Karpas-422 (cell line): ENCODE data around the gene SLC22A1. TPM values are rescaled to one million over a fixed set of nuclear protein-coding genes. Genes with fewer than 3 reads are reported as not detected.
"Not testable (repeated sequence)": the region's sequence is repeated elsewhere in the genome, so short reads cannot be mapped to it uniquely, and the experiment has no call there.

Source experiments
- DNase-seq: peaks from one replicate; pipeline ENCODE4 v3.0.0-alpha.2; 2015
- H2AFZ ChIP-seq: fragments of 200-600 bp; sonication (generic); 2 replicates; pipeline ENCODE4 v1.6.1; 2014; ENCODE audit warnings: antibody characterized with exemption, low read length, mixed read lengths
- H3K27ac ChIP-seq: fragments of 200-600 bp; sonication (generic); 2 replicates; pipeline ENCODE4 v1.5.1; 2014; ENCODE audit warnings: mild to moderate bottlenecking, low read length, moderate library complexity
- H3K27me3 ChIP-seq: fragments of 200-600 bp; sonication (generic); 2 replicates; pipeline ENCODE4 v1.6.1; 2014; ENCODE audit warnings: low read length, mixed read lengths
- H3K36me3 ChIP-seq: fragments of 200-600 bp; sonication (generic); 2 replicates; pipeline ENCODE4 v1.6.1; 2014; ENCODE audit warnings: low read length, mixed read lengths; ENCODE audit not compliant: insufficient read depth
- H3K4me1 ChIP-seq: fragments of 200-600 bp; sonication (generic); 2 replicates; pipeline ENCODE4 v1.6.1; 2014; ENCODE audit warnings: mild to moderate bottlenecking, low read length, mixed read lengths
- H3K4me2 ChIP-seq: fragments of 200-600 bp; sonication (generic); 2 replicates; pipeline ENCODE4 v1.6.1; 2014; ENCODE audit warnings: low read length, low read depth, mild to moderate bottlenecking; ENCODE audit not compliant: poor library complexity, severe bottlenecking
- H3K4me3 ChIP-seq: fragments of 200-600 bp; sonication (generic); 2 replicates; pipeline ENCODE4 v1.5.1; 2014; ENCODE audit warnings: mild to moderate bottlenecking, antibody characterized with exemption, low read length, mixed read lengths
- H3K79me2 ChIP-seq: fragments of 200-600 bp; sonication (generic); 2 replicates; pipeline ENCODE4 v1.6.1; 2014; ENCODE audit warnings: mild to moderate bottlenecking, low read length, mixed read lengths
- H3K9ac ChIP-seq: fragments of 200-600 bp; sonication (generic); 2 replicates; pipeline ENCODE4 v1.6.0; 2014; ENCODE audit warnings: low read length
- H3K9me2 ChIP-seq: fragments of 200-600 bp; sonication (generic), shearing (Covaris generic); replicated peaks from 2 replicates; pipeline ENCODE4 v1.6.0; 2014; ENCODE audit warnings: mild to moderate bottlenecking, low read length, moderate library complexity; ENCODE audit not compliant: insufficient read depth
- H3K9me3 ChIP-seq: fragments of 300-700, 200-600 bp; sonication (generic); 2 replicates; pipeline ENCODE4 v1.6.1; 2014; ENCODE audit warnings: low read length, mixed read lengths
- H4K20me1 ChIP-seq: fragments of 200-600 bp; sonication (generic); 2 replicates; pipeline ENCODE4 v1.6.1; 2014; ENCODE audit warnings: mild to moderate bottlenecking, antibody characterized with exemption, low read length, low read depth; ENCODE audit not compliant: insufficient read depth
- total RNA-seq: library from RNA; depleted of rRNA; stranded (reverse); fragments of >200 nt; shearing (Covaris generic); gene quantifications from 2 replicates; pipeline ENCODE4 v1.2.3, GENCODE V29; 2014; ENCODE audit warnings: low replicate concordance

Gene SLC22A1
- total RNA-seq, 1 experiment from 2014 or later, result 0.78 TPM

DNA sequence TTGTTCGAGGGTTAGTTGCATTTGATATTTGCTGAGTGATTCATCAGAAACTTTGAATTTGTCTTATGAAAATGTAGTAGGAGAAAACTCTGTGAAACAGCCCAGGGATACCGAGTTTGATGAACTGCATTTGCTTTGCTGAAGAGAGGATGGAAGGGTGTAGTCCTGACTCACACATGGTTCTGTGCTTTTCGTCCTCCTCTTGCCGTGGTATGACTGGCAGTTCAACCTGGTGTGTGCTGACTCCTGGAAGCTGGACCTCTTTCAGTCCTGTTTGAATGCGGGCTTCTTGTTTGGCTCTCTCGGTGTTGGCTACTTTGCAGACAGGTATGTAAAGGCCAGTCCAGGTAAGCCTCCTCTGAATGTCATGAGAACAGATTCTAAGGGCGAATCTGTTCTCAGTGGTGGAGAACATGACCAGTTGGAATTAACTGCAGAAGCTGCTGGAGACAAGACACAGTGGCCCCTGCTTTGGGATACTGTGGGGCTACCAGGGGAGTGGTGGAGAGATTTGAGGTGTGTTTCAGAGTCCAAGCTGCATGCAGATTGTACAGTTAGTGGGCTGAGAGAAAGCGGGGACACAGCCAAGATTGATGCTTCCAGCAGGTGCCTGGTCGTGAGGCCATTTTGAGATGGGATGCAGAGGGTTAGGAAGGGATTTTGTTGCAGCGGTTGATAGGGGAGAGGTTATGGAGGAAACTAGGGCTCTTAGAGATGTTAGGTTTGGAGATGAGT, 8.4 kb downstream of the SLC22A1 start:
- no peaks in the 10 kb centered on the region for H3K9me2 ChIP-seq
- H3K4me3 ChIP-seq, result no peak overlapping the region
- H3K9ac ChIP-seq, result no peak overlapping the region
- H3K9me3 ChIP-seq, result no peaks in the 10 kb centered on the region
- H3K27ac ChIP-seq, result no peak overlapping the region
- H4K20me1 ChIP-seq, result no peaks in the 10 kb centered on the region
- H3K27me3 ChIP-seq, result no peaks in the 10 kb centered on the region
- H3K36me3 ChIP-seq, result no peaks in the 10 kb centered on the region
- no peak overlapping the region for H3K4me2 ChIP-seq
- no peak overlapping the region for H2AFZ ChIP-seq
- no peaks in the 10 kb centered on the region for H3K4me1 ChIP-seq
- no peaks in the 10 kb centered on the region for H3K79me2 ChIP-seq
- no peak for DNase-seq

DNA sequence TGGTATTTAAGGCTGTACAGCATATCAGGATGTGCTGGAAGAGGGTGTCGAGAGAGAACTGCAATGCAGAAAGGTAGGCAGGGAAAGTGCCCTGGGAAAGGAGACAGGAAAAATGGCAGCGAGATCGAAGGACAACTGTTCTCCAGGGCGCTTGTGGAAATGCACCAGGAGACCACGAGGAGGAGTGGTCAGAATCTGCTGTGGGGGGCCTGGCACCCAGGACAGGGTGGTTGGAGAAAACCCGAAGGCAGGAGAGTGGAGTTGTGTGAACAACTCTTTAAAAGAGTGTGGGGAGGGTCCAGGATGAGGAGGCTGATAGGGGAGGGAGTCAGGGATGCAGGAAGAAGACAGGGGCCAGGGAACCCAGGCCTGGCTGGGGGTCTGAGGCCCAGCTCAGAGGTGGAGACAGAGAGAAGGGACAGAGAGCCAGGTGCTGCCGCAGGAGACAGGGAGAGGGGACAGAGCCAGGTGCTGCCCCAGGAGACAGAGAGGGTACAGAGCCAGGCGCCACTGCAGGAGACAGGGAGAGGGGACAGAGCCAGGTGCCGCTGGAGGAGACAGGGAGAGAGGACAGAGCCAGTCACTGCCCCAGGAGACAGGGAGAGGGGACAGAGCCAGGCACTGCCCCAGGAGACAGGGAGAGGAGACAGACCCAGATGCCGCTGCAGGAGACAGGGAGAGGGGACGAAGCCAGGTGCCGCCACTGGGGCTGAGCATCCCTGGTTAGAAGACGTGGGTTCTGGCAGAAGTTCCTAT, 9.3 kb downstream of the SLC22A1 start:
- Histone ChIP-seq H3K4me2 (no peak overlapping the region), H3K27ac (no peak overlapping the region), H3K4me3 (no peak overlapping the region), H3K9me3 (no peaks in the 10 kb centered on the region), H3K9ac (no peak overlapping the region), H3K4me1 (no peaks in the 10 kb centered on the region), H3K27me3 (no peaks in the 10 kb centered on the region), H3K79me2 (no peaks in the 10 kb centered on the region), H2AFZ (no peak overlapping the region), H3K36me3 (no peaks in the 10 kb centered on the region), H3K9me2 (no peaks in the 10 kb centered on the region), H4K20me1 (no peaks in the 10 kb centered on the region)
- no peak for DNase-seq

DNA sequence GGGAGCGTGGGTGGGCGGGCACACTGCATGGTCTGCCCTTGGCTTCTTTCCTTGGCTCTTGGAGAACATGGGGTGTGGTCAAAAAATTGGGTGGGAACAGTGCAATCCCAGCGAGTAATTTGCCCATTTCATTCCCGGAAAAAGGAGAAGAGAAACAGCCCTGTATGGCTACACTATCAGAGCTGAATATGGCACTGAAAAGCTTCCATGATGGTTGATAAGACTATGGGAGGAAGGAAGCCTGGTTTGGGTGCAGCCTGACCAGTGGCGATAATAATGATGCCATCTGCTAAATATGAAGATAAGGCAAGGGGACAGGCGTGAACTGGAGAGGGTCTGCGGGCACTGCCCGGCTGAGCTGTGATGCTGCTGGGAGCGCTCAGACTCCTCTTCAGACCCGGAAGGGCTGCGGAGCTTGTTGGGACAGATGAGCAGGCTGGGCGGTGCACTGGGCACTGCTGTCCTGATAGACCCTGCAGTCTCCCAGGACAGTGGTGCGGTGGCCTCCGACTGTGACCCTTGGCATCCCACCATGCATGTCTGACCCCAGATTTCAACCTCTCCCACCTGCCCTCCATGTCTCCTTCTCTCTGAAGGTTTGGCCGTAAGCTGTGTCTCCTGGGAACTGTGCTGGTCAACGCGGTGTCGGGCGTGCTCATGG, 10.2 kb downstream of the SLC22A1 start:
- Histone ChIP-seq H3K4me2 (no peak overlapping the region), H2AFZ (no peak overlapping the region), H3K27ac (no peak overlapping the region), H3K36me3 (no peaks in the 10 kb centered on the region), H3K9ac (no peak overlapping the region), H3K4me1 (no peaks in the 10 kb centered on the region), H3K4me3 (no peak overlapping the region), H3K79me2 (no peaks in the 10 kb centered on the region), H3K27me3 (no peaks in the 10 kb centered on the region), H4K20me1 (no peaks in the 10 kb centered on the region), H3K9me3 (no peaks in the 10 kb centered on the region), H3K9me2 (no peaks in the 10 kb centered on the region)
- DNase-seq, result no peak

DNA sequence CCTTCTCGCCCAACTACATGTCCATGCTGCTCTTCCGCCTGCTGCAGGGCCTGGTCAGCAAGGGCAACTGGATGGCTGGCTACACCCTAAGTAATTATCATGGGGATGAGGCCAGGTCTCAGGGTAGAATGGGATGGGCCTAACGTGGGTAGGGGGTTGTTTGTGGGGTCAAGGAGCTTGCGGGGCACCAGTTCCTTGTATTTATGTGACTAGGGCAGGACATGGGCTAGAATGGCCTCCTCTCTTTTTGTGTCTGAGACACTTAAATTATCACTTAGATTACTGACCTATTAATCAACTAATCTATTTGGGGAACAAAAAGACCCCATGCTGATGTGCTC, 10.7 kb downstream of the SLC22A1 start:
- H3K4me3 ChIP-seq, result no peak overlapping the region
- H3K79me2 ChIP-seq, result no peaks in the 10 kb centered on the region
- H3K9ac ChIP-seq, result no peak overlapping the region
- H3K9me2 ChIP-seq, result no peaks in the 10 kb centered on the region
- no peak for DNase-seq
- H3K27me3 ChIP-seq, result no peaks in the 10 kb centered on the region
- no peak overlapping the region for H3K4me2 ChIP-seq
- no peaks in the 10 kb centered on the region for H3K36me3 ChIP-seq
- H3K4me1 ChIP-seq, result no peaks in the 10 kb centered on the region
- no peaks in the 10 kb centered on the region for H3K9me3 ChIP-seq
- H2AFZ ChIP-seq, result no peak overlapping the region
- H4K20me1 ChIP-seq, result no peaks in the 10 kb centered on the region
- H3K27ac ChIP-seq, result no peak overlapping the region

DNA sequence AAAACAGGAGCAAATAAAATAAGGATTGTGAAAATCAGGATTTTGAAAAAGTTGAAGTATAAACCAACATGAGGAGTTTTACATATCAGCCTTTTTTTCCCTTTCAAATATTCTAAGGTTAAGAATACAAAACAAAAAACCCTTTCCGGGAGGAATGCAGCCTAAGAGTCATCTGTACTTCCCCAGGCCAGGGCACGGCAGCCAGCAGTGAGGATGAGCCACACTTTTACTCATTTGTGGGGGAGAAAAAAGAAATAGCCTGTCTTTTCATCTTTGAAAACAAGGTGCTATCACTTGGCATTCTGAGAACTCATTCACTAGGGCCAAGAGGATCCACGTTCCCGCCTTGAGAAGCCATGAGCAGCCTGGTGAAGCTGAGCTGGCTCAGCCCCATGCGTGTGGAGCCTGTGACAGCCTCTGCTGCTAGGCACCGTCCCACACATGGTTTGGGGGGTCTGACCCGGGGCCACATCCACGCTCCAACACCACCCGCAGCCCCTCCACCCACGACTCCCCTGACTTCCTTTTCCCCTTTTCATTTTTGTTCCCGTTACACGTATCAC, 11.2 kb downstream of the SLC22A1 start:
- no peak for DNase-seq
- no peak overlapping the region for H3K4me2 ChIP-seq
- H4K20me1 ChIP-seq, result no peaks in the 10 kb centered on the region
- H3K27ac ChIP-seq, result no peak overlapping the region
- H3K4me1 ChIP-seq, result no peaks in the 10 kb centered on the region
- no peaks in the 10 kb centered on the region for H3K9me2 ChIP-seq
- H3K36me3 ChIP-seq, result no peaks in the 10 kb centered on the region
- H3K9ac ChIP-seq, result no peak overlapping the region
- no peak overlapping the region for H3K4me3 ChIP-seq
- H3K79me2 ChIP-seq, result no peaks in the 10 kb centered on the region
- H3K9me3 ChIP-seq, result no peaks in the 10 kb centered on the region
- no peaks in the 10 kb centered on the region for H3K27me3 ChIP-seq
- H2AFZ ChIP-seq, result no peak overlapping the region

DNA sequence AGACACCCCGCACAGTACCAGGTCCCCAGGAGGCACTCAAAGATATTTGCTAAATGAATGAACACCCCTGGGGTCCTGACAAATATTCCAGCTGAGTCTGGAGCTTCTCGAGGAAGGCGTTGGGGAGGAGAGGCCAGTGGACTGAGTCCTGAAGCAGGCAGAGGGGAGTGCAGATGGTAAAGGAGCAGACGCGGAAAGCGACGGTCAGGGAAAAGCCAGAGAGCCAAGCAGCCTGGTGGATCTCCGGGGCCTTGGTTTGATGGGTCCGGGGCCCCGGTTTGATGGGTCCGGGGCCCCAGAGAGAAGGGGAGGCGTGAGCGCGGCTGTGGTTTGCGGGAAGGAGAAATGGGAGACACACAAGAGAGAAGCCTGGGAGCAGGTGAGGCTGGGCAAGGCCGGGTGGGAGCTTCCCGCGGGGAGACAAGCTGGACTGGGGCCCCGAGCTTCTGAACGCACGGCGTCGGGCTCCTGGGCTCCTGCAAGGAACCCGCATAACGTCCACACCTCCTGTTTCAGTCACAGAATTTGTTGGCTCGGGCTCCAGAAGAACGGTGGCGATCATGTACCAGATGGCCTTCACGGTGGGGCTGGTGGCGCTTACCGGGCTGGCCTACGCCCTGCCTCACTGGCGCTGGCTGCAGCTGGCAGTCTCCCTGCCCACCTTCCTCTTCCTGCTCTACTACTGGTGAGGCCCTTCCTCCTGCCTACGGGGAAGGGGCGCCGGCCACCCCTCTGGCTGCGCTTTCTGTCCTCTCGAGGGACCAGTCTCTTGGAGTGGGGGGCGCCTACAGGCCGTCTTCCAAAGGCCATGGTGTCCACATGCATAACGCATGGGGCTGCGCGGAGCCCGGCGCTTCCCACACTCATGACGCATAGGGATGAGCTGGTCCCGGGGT, 12.1 kb downstream of the SLC22A1 start:
- H4K20me1 ChIP-seq, result no peaks in the 10 kb centered on the region
- H3K27ac ChIP-seq, result no peak overlapping the region
- H3K4me2 ChIP-seq, result no peak overlapping the region
- H3K9me3 ChIP-seq, result no peaks in the 10 kb centered on the region
- H3K79me2 ChIP-seq, result no peaks in the 10 kb centered on the region
- no peak for DNase-seq
- H3K9me2 ChIP-seq, result no peaks in the 10 kb centered on the region
- H3K36me3 ChIP-seq, result no peaks in the 10 kb centered on the region
- no peak overlapping the region for H3K4me3 ChIP-seq
- H3K9ac ChIP-seq, result no peak overlapping the region
- no peak overlapping the region for H2AFZ ChIP-seq
- H3K27me3 ChIP-seq, result no peaks in the 10 kb centered on the region
- no peaks in the 10 kb centered on the region for H3K4me1 ChIP-seq

DNA sequence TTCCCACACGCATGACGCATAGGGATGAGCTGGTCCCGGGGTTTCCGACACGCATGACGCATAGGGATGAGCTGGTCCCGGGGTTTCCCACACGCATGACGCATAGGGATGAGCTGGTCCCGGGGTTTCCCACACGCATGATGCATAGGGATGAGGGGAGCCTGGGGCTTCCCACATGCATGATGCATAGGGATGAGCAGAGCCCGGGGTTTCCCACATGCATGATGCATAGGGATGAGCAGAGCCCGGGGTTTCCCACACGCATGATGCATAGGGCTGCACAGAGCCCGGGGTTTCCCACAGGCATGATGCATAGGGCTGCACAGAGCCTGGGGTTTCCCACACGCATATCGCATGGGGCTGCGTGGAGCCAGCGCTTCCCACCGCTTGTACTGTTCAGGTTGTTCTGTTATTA, 12.7 kb downstream of the SLC22A1 start:
- H3K9me2 ChIP-seq, H3K4me3 ChIP-seq, H3K9me3 ChIP-seq, H3K4me2 ChIP-seq, H3K4me1 ChIP-seq, DNase-seq, H4K20me1 ChIP-seq, H3K79me2 ChIP-seq, H3K27ac ChIP-seq, H2AFZ ChIP-seq, H3K36me3 ChIP-seq, H3K9ac ChIP-seq, H3K27me3 ChIP-seq: not testable (repeated sequence)
